ENCODE results near the gene IL17RA. TPM values are rescaled to one million over a fixed set of nuclear protein-coding genes. Genes with fewer than 3 reads are reported as not detected.

The IL17RA gene
- polyA plus RNA-seq, 1 donor (not counting 4 experiments of a cell fraction or from before 2014, with no cell fraction given): 6.0 TPM

- no peaks in the 10 kb centered on the region for H3K9me3 ChIP-seq (ENCODE audit: control insufficient read depth, low read depth, low read length)
- H3K9me1 ChIP-seq (ENCODE audit: control insufficient read depth, extremely low read depth, insufficient read depth, low read length): no peaks in the 10 kb centered on the region
- H3K4me2 ChIP-seq (ENCODE audit: control insufficient read depth, extremely low read depth, insufficient read depth, low read depth, low read length): no peak overlapping the region
- no peaks in the 10 kb centered on the region for H3K4me1 ChIP-seq (ENCODE audit: control insufficient read depth, extremely low read depth, insufficient read depth, low read length)
- TF ChIP-seq EZH2 (IDR thresholded peaks at IDR 0.05; ENCODE audit: low read length) (no peak), CTCF (optimal IDR thresholded peaks at IDR 0.05 in 1 of 3, IDR thresholded peaks at IDR 0.05 in 1 of 3, conservative IDR thresholded peaks at IDR 0.05 in 1 of 3; ENCODE audit: extremely low read depth in 1 of 3, insufficient read depth in 2 of 3, low read length in 3 of 3) (no peak)
- no peaks in the 10 kb centered on the region for H4K20me1 ChIP-seq (ENCODE audit: control insufficient read depth, extremely low read depth, insufficient read depth, low read length)
- dilution Hi-C loops (cut with MboI; ENCODE audit: extremely low pct_ligation_motif_present, low sequenced_read_pairs): no loop called here
- no peaks in the 10 kb centered on the region for H3K27me3 ChIP-seq (ENCODE audit: control insufficient read depth, extremely low read depth, insufficient read depth, low read length)
- H3K27ac ChIP-seq (ENCODE audit: control insufficient read depth, insufficient read depth, low read length): no peak overlapping the region
- peaks cover 34 to 49% of the 10 kb centered on the region in 2 experiments for H3K36me3 ChIP-seq (ENCODE audit: control insufficient read depth in 2 of 2, extremely low read depth in 1 of 2, insufficient read depth in 2 of 2, low read length in 2 of 2)
- no peak overlapping the region for H2AFZ ChIP-seq (ENCODE audit: control insufficient read depth, low read length)
- no peaks in the 10 kb centered on the region for H3K79me2 ChIP-seq (ENCODE audit: control insufficient read depth, insufficient read depth, low read length)
- no peak for DNase-seq (ENCODE audit: low read depth, low spot score)
- FAIRE-seq: no peak
- no peak overlapping the region for H3K4me3 ChIP-seq (ENCODE audit: control insufficient read depth in 2 of 3, extremely low read depth in 1 of 3, insufficient read depth in 2 of 3, low read depth in 1 of 3, low read length in 3 of 3)
- no peak overlapping the region for H3K9ac ChIP-seq (ENCODE audit: control insufficient read depth, extremely low read depth, insufficient read depth, low read length)
Measured at GRCh38 chr22:17103351-17103750, 18.6 kb downstream of the IL17RA start.

- Histone ChIP-seq H3K4me2 (ENCODE audit: control insufficient read depth, extremely low read depth, insufficient read depth, low read depth, low read length) (no peak overlapping the region), H3K9me1 (ENCODE audit: control insufficient read depth, extremely low read depth, insufficient read depth, low read length) (no peaks in the 10 kb centered on the region), H3K4me3 (ENCODE audit: control insufficient read depth in 2 of 3, extremely low read depth in 1 of 3, insufficient read depth in 2 of 3, low read depth in 1 of 3, low read length in 3 of 3) (no peak overlapping the region), H4K20me1 (ENCODE audit: control insufficient read depth, extremely low read depth, insufficient read depth, low read length) (no peaks in the 10 kb centered on the region), H3K9me3 (ENCODE audit: control insufficient read depth, low read depth, low read length) (no peaks in the 10 kb centered on the region), H3K27me3 (ENCODE audit: control insufficient read depth, extremely low read depth, insufficient read depth, low read length) (no peaks in the 10 kb centered on the region), H3K79me2 (ENCODE audit: control insufficient read depth, insufficient read depth, low read length) (no peaks in the 10 kb centered on the region), H3K27ac (ENCODE audit: control insufficient read depth, insufficient read depth, low read length) (no peak overlapping the region), H3K36me3 (ENCODE audit: control insufficient read depth in 2 of 2, extremely low read depth in 1 of 2, insufficient read depth in 2 of 2, low read length in 2 of 2) (peaks cover 29 to 44% of the 10 kb centered on the region in 2 experiments), H2AFZ (ENCODE audit: control insufficient read depth, low read length) (no peak overlapping the region), H3K9ac (ENCODE audit: control insufficient read depth, extremely low read depth, insufficient read depth, low read length) (no peak overlapping the region), H3K4me1 (ENCODE audit: control insufficient read depth, extremely low read depth, insufficient read depth, low read length) (no peaks in the 10 kb centered on the region)
- FAIRE-seq: no peak
- TF ChIP-seq CTCF (optimal IDR thresholded peaks at IDR 0.05 in 1 of 3, IDR thresholded peaks at IDR 0.05 in 1 of 3, conservative IDR thresholded peaks at IDR 0.05 in 1 of 3; ENCODE audit: extremely low read depth in 1 of 3, insufficient read depth in 2 of 3, low read length in 3 of 3) (no peak), EZH2 (IDR thresholded peaks at IDR 0.05; ENCODE audit: low read length) (no peak)
- DNase-seq (ENCODE audit: low read depth, low spot score): no peak
- dilution Hi-C loops (cut with MboI; ENCODE audit: extremely low pct_ligation_motif_present, low sequenced_read_pairs): no loop called here
Measured at GRCh38 chr22:17104336-17104935, 19.6 kb downstream of the IL17RA start.

Measured in keratinocyte (primary cell).